ENCODE results near the gene PSG3. TPM values are rescaled to one million over a fixed set of nuclear protein-coding genes. Genes with fewer than 3 reads are reported as not detected.
"Not testable (repeated sequence)": the region's sequence is repeated elsewhere in the genome, so short reads cannot be mapped to it uniquely, and the experiment has no call there.

PSG3 gene
- polyA plus RNA-seq, 1 experiment = 0.39 TPM

DNA sequence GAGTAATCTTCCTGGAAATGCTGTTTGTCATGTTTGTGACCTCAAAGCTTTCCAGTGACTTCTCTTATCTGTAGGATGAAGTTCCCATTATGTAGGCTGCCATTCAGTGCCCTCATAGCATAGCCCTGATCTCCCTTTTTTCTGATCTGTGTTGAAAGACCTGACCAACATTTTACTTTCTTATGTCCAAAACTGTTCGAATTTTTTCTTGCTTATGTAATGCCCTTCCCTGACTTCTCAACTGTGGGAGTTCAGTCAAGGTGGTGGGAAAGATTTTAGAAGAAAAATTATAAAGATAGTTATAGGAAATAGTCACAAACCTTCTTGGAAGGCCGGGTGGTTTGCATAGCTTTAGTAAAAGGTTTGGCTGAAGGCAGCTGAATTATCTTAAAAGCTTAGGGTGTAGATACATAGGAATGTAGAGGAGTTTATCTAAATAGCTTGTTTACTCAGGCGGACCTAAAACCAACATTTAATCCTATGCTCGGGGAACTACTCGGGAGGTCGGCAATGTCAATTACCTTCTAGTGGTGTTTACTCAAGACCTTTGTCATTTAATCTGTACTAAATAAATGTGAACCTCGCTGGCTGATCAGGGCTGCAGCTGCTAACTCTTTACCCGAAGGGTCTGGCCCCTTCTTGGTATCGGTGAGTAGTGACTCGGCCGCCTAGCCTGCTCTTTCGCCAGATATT lies 44.3 kb downstream of the PSG3 start:
- DNase-seq (ENCODE audit: low read depth) = no peak
- ChIA-PET CTCF (interaction anchor here (0.7 to 3.1 kb wide), 3 partner anchors 9 to 46 kb away, joined by 3 to 14 read pairs (median 7); no protein-coding TSS in a partner anchor), POLR2A (no interaction called here)
- Histone ChIP-seq H3K36me3 (ENCODE audit: control insufficient read depth, insufficient read depth, low read length) (no peaks in the 10 kb centered on the region), H3K4me3 (ENCODE audit: low read depth, low read length) (no peak overlapping the region), H3K27me3 (ENCODE audit: control insufficient read depth, insufficient read depth, low read length) (no peaks in the 10 kb centered on the region; the same call in none of the 2 replicates)
- TF ChIP-seq, protein P1, sequence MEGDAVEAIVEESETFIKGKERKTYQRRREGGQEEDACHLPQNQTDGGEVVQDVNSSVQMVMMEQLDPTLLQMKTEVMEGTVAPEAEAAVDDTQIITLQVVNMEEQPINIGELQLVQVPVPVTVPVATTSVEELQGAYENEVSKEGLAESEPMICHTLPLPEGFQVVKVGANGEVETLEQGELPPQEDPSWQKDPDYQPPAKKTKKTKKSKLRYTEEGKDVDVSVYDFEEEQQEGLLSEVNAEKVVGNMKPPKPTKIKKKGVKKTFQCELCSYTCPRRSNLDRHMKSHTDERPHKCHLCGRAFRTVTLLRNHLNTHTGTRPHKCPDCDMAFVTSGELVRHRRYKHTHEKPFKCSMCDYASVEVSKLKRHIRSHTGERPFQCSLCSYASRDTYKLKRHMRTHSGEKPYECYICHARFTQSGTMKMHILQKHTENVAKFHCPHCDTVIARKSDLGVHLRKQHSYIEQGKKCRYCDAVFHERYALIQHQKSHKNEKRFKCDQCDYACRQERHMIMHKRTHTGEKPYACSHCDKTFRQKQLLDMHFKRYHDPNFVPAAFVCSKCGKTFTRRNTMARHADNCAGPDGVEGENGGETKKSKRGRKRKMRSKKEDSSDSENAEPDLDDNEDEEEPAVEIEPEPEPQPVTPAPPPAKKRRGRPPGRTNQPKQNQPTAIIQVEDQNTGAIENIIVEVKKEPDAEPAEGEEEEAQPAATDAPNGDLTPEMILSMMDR (IDR thresholded peaks at IDR 0.05; ENCODE audit: insufficient read depth, low read depth, low read length) = no peak

DNA sequence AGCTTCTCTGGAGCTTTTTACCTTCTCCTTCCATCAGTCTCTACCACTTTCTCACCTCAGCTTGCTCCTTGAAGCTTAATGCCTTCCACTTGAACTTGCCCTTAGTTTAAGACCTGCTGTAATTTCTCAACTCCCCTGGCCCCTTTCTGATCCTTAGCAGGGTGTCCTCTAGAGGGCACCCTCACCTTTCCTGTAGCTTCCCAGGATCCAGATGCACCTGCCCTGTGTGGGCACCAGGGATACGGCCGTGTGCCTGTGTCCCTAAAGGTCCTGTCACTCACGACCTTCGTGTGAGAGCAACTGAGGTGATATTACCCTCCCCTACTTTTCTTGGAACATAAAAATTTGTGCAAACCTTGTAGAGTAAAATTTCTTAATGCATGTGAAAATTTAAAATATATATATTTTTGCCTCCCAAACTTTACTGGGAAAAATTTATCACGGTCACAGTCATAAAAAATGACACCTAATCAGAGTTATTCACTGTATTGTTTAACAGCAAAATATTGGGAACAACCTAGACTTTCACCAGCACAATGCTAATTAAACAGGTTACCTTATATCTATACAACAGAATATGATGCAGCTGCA lies 46.4 kb downstream of the PSG3 start:
- ChIA-PET CTCF (interaction anchor here (0.7 to 4.2 kb wide), 31 partner anchors 10 to 336 kb away, joined by 3 to 41 read pairs (median 4); partner anchors contain the start of gene PSG3), POLR2A (no interaction called here)
- TF ChIP-seq, protein P1 (IDR thresholded peaks at IDR 0.05; ENCODE audit: insufficient read depth, low read depth, low read length) = peak; percentile 89
- Histone ChIP-seq H3K27me3 (ENCODE audit: control insufficient read depth, insufficient read depth, low read length) (no peaks in the 10 kb centered on the region; the same call in none of the 2 replicates), H3K4me3 (ENCODE audit: low read depth, low read length) (no peak overlapping the region), H3K36me3 (ENCODE audit: control insufficient read depth, insufficient read depth, low read length) (no peaks in the 10 kb centered on the region)
- no peak for DNase-seq (ENCODE audit: low read depth)

DNA sequence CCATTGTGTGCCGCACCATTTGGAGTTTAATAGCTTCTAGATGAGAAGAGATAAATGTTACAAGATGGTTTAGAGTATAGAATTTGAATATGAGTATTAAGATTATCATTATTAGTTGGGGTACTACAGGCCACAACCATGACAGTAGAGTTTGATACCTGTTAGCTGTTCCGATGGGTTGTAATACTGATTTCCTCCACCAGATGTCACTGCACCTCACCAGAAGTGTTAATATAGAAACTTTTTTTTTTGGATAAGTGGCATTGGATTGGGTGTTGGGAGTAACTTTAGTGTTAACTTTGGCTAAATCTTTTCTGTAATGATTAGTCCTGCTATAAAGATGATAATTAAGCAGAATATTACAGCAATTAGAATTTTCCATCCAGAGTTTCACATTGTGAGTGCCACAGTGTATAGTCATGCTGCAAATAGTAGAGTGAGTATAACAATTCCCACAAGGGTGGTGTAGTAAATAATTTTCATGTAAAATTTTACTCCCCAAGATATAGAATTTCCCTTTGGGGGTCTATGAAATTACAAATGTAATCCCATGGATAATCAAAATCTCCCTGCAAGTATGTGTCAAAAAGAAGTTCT lies 56.3 kb downstream of the PSG3 start:
- peaks cover 2% of the 10 kb centered on the region; the same call in 1 of the 2 replicates for H3K27me3 ChIP-seq (ENCODE audit: control insufficient read depth, insufficient read depth, low read length)
- TF ChIP-seq, protein P1 (IDR thresholded peaks at IDR 0.05; ENCODE audit: insufficient read depth, low read depth, low read length) = peak; percentile 71
- ChIA-PET CTCF (interaction anchor here (0.6 to 4.7 kb wide), 21 partner anchors 9 to 203 kb away, joined by 3 to 38 read pairs (median 4); partner anchors contain the start of gene PSG3), POLR2A (interaction anchor here (0.6 kb wide), 1 partner anchor 749 kb away, joined by 15 read pairs; no protein-coding TSS in a partner anchor)
- H3K4me3 ChIP-seq (ENCODE audit: low read depth, low read length) = no peak overlapping the region
- H3K36me3 ChIP-seq (ENCODE audit: control insufficient read depth, insufficient read depth, low read length) = no peaks in the 10 kb centered on the region
- no peak for DNase-seq (ENCODE audit: low read depth)

DNA sequence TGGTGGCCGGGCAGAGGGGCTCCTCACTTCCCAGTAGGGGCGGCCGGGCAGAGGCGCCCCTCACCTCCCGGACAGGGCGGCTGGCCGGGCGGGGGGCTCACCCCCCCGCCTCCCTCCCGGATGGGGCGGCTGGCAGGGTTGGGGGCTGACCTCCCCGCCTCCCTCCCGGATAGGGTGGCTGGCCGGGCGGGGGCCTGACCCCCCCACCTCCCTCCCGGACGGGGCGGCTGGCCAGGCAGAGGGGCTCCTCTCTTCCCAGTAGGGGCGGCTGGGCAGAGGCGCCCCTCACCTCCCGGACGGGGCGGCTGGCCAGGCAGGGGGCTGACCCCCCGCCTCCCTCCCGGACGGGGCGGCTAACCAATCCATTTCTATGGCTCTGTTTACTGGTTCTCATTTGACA lies 64.0 kb downstream of the PSG3 start:
- H3K36me3 ChIP-seq (ENCODE audit: control insufficient read depth, insufficient read depth, low read length); DNase-seq (ENCODE audit: low read depth); H3K27me3 ChIP-seq (ENCODE audit: control insufficient read depth, insufficient read depth, low read length); POLR2A ChIA-PET; H3K4me3 ChIP-seq (ENCODE audit: low read depth, low read length): not testable (repeated sequence)
- CTCF ChIA-PET = interaction anchor here (0.7 kb wide), 1 partner anchor 18 kb away, joined by 3 read pairs; no protein-coding TSS in a partner anchor

DNA sequence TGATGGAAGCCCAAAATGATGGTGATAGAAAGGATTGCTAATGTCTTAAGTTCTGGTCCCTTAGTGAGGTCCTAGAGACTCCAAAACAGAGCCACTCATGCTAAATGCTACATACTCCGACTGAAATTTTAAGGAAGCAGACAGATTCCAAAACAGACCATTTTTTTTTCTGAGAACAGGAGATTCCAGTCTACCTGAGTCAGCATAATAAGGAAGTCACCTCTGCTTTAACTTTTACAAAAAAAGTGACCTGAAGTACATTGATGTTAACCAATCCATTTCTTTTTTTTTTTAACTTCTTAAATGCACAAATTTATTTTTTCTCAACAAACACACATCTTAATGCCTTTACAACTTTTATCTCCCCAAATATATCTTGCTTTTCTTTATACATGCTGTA lies 65.7 kb downstream of the PSG3 start:
- H3K27me3 ChIP-seq (ENCODE audit: control insufficient read depth, insufficient read depth, low read length); POLR2A ChIA-PET; DNase-seq (ENCODE audit: low read depth); H3K36me3 ChIP-seq (ENCODE audit: control insufficient read depth, insufficient read depth, low read length); H3K4me3 ChIP-seq (ENCODE audit: low read depth, low read length): not testable (repeated sequence)
- CTCF ChIA-PET = interaction anchor here (1.5 kb wide), 1 partner anchor 19 kb away, joined by 4 read pairs; no protein-coding TSS in a partner anchor

Other genes with a start within 250 kb of the PSG3 start
- 0.11 TPM in 1 of 2 replicates, not detected in the other for gene CEACAM1, start 212.0 kb downstream of the PSG3 start, polyA plus RNA-seq (2011; rRNA removed)
- gene CEACAM8, start 145.6 kb downstream of the PSG3 start, polyA plus RNA-seq (2011; rRNA removed) = not detected in 2 replicates
- 0.34 and 0.63 TPM in 2 replicates for gene PSG8, start 25.2 kb upstream of the PSG3 start, polyA plus RNA-seq (2011; rRNA removed)
- gene PSG1, start 139.2 kb upstream of the PSG3 start, polyA plus RNA-seq (2011; rRNA removed) = 14.4 and 17.1 TPM in 2 replicates
- 1.0 and 1.5 TPM in 2 replicates for gene PSG6, start 177.4 kb upstream of the PSG3 start, polyA plus RNA-seq (2011; rRNA removed)
- gene PSG7, start 196.7 kb upstream of the PSG3 start, polyA plus RNA-seq (2011; rRNA removed) = 0.16 and 0.17 TPM in 2 replicates

All from BJ (cell line).